SH-SY5Y (cell line): ENCODE results near the gene COG4.

ENCODE experiments used
- GATA2 ChIP-seq: IDR thresholded peaks from 2 replicates; pipeline ENCODE4 v1.6.1; 2011; ENCODE audit warnings: mild to moderate bottlenecking, low read depth, low read length
- GATA3 ChIP-seq: IDR thresholded peaks from 2 replicates; pipeline ENCODE4 v1.6.1; 2011; ENCODE audit warnings: low read depth, mild to moderate bottlenecking, low read length, moderate library complexity

GRCh38 chr16:70526403-70526802 lies 3.0 kb upstream of the COG4 start:
- no peak for TF ChIP-seq GATA2
- TF ChIP-seq GATA3: no peak
